ENCODE results near the gene STK24.

STK24 gene

DNA sequence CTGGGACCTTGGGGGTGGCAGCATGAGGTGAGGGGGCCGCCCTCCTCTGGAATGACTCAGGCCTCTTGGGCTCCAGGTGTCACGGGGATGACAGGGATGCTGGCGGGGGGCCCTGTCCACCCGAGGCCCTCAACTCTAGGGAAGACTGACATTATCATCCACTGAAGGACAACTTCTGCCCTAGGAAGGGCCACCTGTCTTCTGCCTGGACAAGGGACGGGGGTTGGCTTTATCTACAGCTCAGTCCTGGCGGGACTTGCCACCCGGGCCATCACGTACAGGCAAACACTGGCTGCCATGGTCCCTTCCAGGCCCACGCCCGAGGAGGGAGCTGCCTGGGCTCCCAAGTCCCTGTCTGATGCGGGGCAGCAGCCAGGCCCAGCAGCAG lies 130.7 kb downstream of the STK24 start:
- DNase-seq = no peak

DNA sequence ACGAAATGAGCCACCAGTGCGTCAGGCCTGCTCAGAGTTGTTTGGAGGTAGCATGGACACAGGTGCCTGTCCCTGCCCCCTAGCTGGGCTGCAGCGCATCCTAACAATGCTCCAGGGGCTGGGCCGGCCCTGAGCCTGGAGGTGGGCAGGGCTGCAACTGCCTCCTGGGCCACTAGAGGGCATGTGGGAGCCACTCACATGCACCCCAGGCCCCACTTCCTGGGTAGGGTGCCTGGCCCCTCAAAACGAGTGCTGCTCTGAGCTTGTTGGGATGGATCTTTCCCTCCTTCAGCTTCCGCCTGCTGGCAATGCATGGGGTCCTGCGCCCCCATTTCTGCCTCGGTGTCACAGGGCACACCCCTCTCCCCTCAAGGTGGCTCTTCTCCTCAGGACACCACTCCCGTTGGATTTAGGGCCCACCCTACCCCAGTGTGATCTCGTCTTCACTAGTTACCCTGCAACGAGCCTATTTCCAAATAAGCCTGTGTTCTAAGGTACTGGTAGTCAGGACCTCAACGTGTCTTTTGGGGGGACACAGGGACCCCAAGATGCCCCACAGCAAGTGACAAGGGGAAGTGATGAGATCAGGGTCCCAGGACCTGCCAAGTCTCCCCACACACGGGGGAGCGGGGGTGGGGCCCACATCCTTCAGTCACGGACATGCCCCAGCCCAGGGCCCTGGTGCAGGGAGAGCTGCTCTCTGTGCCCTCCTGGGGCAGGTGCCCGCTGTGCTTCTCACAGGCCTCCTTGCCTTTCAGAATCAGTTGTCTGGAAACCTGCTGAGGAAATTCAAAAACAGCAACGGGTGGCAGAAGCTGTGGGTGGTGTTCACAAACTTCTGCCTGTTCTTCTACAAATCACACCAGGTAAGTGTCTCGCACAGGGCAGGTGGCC lies 131.3 kb downstream of the STK24 start:
- DNase-seq = peak; percentile 78

DNA sequence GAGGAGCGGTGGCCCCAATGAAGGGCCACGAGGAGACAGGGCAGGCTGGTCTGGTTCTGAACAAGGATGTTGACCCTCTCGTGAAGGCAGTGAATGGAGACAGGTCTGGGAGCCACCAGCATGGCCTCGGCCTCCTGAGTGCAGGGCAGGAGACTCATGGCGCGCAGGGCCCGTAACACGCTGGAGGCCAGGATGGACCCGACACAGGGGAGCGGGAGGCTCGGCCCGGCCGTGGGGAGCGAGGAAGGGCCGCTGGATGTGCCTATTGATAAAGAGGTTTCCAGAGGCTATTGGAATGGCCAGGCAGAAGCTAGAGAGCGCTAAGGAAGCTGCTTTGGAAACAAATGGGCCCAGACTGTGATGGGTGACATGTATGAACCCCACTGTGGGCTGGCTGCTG lies 132.5 kb downstream of the STK24 start:
- DNase-seq = no peak

DNA sequence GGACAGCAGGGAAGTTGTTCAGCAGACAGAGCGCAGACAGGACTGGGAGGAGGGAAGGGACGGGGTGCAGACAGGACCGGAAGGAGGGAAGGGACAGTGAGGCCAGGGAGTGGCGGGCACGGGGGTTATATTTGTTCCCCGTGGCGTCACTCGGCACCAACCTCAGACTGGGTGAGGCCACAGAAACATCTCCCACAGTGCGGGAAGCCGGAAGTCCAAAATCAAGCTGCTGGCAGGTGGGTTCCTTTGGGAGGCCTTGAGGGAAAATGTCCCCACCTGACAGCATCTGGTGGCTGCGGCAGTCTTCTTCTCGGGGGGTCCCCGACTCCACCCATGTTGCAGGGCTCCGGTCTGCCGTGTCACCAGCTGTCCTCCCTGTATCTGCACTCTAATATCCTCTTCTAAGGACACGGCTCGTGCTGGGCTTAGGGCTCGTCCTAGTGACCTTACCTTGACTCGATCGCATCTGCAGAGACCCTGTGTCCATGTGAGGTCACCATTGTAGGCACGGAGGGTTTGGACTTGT lies 133.0 kb downstream of the STK24 start:
- DNase-seq = no peak

DNA sequence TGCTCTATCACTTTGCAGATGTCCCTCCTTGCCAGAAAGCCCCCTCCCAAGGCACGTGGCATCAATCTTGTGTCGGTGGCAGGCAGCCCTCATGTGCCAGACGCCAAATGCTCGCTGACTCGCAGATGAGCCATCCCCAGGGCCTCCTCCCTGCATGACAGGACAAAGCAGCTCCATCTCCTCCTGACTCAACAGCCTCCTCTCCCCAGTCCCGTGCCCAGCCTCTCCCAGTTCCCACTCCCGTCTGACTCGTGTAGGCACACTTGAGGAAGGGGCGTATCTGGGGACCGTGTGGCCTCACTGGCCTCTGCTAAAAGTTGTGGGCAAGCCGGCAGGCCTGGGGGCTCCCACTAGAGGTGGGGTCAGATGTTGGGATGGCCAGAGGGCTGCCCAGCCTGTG lies 133.6 kb downstream of the STK24 start:
- DNase-seq = no peak

DNA sequence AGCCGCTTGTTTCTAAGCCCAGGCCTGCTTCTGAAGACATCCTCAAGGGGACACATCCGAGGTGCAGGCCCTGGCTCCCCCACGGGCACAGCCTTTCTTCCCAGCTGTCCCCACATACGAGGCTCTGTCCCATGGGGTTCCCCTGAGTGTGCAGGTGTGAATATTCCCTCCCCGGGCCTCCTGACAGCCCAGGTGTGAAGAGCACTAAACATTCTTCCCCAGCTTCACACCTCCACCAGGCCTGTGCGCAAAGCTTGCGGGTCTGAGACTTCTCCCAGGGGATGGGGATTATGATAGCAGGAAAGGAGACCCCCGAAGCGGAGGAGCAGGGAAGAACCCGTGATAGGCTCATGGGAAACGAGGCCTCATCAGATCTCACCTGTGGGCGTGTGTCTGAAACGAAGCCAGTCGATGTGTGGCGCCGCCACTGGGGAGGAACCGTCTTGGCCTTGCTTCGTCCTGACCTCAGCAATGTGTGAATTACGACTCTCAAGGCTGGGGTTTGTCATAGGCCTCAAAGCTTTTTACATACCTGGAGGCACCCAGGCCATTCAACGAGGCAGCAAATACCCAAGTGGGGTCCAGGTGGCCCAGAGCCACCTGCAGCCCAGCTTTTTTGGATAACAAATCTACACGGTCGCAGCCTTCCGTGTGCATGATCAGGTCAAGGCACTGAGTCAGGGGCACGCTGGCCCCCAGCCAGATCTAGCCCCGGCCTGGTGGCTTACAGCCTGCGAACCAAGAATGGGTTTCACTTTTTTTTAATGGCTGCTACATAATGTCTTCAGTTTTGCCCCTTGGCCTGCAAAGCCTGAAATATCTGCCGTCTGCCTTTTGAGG lies 134.3 kb downstream of the STK24 start:
- DNase-seq = no peak

DNA sequence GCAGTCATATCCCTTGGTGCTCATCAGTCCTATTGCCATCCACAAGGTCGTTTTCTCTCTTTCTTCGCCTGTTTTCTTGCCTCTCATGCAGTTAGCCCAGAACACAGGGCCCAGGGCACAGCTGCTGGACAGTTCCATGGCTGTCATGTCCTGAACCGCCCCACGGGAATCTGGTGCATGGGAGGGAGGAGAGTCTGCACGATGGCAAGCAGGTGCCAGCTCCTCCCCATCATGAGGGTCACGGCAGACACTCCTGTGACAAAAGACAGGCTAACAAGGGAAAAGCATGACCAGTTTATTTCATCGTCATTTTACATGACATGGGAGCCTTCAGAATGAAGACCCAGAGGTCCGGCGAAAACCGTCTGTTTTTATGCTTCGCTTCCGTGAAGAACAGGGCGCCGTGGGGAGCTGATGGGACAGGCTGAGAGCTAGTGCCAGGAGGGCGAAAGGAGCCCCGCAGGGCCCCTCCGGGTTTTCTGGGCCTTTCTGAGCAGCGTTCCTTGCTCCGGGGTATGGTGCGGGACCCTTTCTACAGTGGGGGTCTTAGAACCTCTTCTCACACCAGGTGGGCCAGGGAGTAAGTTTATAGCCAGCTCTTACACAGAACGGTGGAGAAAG lies 135.7 kb downstream of the STK24 start:
- DNase-seq = no peak

DNA sequence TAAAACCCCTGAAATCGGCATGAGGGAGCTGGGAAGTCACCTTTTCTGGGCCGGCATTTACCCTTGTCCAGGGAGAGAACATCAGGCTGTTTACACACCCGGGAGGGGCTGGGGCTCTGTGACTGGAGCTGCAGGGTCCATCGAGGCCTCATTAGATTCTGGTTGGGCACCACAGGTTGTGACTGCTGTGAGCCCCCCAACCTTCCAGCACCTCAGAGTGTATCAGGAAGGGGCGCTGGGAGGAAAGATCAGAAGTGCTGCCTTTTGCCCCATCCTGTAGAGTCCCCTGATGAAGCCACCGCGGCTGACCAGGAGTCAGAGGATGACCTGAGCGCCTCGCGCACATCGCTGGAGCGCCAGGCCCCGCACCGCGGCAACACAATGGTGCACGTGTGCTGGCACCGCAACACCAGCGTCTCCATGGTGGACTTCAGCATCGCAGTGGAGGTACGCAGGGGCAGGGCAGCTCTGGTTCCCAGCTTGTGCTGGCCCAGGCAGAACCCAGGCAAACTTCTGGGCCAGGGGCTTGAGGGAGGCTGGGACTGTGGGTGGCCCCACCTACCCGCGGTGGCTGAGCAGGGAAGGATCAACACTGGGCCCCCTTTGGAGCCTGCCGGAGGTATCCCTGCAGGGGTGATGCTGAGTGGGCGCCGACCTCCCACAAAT lies 136.4 kb downstream of the STK24 start:
- no peak for DNase-seq

DNA sequence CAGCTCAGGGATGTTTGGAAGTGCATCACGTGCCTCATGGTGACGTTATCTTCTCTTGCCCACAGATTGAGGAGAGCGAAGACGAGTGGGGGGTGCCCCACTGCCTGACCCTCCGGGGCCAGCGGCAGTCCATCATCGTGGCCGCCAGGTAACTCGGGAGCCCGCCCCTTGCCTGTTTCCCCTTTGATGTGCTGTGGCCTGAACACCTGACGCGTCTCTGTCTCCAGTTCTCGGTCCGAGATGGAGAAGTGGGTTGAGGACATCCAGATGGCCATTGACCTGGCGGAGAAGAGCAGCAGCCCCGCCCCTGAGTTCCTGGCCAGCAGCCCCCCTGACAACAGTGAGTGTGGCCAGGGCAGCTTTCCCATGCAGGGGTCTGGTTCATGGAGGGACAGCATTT lies 137.0 kb downstream of the STK24 start:
- DNase-seq = no peak

DNA sequence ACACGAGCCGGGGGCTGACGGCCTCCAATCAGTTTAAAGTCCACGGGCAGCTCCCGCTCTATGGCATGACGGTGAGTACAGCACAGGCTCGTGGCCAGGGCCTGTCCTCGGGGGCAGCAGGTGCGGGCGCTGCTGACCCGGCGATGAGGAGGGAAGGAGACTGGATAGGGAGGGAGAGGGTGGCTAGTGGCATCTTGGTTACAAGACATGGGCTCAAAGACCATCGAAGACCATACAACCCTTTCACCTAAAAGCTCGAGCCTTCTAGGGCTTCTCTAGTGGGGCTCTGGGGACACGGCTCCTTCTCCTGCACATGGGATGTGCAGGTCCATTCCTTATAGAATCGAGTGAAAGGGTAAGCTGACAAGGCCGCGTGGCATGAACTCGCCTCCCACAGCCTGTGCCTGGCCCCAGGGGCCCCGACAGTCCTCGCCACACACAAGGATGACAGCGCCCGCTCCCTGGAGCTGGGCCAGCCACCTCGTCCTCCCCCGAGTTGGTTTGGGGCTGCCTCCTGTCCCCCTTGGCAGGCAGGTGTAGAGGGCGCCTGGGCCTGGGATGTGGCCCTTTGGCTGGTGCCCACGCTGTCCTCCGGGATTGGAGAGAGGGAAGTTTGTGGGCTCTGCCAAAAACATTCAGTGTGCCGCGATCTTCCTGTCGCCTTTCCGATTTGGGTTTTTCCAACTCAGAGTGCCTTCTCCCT lies 137.6 kb downstream of the STK24 start:
- no peak for DNase-seq

DNA sequence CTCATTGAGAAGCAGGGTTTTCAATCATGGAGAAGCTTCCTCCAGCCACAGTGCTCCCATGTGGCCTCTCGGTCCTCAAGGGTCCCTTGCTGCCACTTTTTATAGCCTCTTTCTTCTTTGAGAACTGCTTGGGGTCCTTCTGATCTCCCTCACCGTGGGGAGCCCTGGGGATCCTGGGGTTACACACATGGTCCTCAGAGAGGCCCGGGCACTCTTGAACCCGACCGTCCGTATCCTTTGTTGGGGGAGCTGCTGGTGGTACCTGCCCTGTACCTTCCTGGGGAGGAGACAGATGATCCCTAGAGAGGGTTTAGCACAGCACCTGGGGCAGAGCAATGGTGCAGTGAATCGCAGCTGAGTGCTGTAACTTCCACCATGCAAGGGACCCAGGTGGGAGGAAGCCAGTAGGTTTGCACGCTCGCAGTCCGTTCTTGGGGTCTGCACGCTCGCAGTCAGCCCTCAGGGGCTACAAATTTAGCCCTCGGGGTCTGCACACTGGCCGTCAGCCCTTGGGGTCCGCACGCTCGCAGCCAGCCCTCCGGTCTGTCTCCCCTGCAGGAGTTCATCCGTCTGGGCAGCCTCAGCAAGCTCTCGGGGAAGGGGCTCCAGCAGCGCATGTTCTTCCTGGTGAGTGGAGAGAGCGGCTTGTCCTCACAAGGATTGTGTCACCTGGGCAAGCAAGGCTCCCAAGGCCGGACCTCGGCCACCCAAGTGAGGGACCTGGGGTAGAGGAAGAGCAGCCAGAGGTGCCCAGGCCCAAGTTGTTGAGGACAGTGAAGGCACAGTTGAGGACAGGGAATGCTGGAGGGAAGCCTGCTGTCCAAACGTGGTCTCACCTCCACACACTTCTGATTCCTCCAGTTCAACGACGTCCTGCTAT lies 138.4 kb downstream of the STK24 start:
- no peak for DNase-seq

DNA sequence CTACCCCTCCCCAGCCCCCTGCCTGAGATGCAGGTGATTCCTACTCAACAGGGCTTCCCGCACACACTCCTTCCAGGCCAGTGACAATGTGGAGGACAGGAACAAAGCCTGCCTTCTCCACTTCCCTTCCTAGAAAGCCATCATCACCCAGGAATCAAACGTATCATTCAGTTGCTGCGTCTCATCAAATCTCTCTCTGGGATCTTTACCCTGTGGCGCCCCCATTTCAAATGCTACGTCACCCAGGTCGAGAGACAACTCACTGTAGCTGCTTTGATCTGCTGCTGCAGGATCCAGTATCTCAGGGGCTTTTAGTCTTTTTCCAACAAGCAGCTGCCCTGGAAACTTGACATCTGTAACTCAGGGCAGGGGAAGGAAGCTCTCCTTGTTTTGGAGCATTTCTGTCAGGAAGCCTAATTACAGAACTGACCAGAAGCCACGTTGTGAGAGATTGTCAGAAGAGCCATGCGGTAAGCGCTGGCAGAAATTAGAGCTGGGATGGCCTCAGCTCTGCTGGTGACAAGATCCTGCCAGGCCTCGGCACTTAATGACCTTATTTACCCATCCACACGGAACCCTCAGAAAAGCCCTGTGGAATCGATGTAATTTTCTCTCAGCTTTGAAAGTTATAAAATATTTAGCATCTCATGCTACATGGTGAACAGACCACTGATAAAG lies 140.5 kb downstream of the STK24 start:
- no peak for DNase-seq

DNA sequence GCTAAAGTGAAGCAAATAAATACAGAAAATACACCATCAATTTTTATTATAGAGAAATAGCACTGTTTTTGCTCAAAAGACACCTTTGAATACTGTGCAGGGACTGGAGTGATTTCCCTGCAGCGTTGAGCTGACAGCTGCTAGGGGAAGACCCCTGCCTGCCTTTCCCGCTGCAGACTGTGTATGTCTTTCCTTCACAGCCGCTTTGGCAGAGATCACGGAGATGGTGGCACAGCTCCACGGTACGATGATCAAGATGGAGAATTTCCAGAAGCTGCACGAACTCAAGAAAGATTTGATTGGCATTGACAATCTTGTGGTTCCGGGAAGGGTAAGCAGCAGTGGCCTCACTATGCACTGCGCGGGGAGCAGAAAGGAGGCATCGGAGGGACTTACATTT lies 141.5 kb downstream of the STK24 start:
- no peak for DNase-seq

DNA sequence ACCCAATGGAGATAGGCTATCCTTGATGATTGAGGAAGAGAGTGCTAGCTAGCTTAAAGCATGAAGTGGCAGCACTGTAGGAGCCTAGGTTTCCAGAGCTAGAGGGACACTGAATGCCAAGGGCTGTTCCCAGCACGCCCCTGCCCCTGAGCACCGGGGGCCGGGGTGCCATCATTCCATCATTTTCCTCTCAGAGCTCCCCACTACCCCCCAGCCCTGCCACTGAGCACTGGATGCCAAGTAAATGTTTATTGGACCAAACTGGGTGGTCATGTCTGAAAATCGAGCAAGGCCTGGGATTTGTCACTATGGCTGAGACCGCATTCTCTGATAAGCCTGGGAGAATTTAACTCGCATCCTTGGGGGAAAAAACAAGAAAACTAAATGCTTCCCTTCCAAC lies 142.8 kb downstream of the STK24 start:
- DNase-seq = no peak

DNA sequence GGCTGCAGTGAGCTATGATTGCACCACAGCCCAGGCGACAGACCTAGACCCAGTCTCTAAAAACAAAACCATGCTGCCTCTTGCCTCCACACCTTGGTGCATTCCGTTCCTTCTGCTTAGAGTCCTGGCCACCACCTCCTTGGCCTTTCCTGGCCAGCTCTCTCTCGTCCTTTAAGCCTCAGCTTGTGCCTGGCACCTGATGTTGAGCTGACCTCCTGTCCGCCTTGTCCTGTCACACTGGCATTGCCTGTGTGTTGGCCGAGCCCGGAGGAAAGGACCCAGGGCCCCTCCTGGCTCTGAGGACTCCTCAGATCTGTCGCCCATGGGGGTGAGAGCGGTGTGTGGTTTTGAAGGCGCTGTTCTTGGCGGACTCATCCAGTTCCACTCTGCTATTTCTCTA lies 143.3 kb downstream of the STK24 start:
- no peak for DNase-seq

DNA sequence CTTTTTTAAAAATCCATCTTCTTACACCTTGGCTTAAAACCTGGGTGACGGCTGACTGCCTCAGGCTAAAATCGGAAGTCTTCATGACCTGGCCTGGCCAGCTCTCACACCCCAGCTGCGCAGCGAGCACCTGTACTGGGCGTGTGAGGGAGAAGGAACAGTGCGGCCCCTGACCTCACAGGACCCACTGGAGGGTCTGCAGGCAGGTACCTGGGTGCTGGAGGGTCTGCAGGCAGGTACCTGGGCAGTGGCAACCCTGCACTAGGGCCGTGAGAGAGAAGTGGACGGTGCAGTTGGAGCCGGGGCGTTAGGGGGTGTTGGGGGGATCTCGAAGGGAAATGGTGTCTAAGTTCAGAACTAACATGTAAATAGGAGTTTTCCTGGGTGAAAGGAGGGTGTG lies 144.3 kb downstream of the STK24 start:
- no peak for DNase-seq

DNA sequence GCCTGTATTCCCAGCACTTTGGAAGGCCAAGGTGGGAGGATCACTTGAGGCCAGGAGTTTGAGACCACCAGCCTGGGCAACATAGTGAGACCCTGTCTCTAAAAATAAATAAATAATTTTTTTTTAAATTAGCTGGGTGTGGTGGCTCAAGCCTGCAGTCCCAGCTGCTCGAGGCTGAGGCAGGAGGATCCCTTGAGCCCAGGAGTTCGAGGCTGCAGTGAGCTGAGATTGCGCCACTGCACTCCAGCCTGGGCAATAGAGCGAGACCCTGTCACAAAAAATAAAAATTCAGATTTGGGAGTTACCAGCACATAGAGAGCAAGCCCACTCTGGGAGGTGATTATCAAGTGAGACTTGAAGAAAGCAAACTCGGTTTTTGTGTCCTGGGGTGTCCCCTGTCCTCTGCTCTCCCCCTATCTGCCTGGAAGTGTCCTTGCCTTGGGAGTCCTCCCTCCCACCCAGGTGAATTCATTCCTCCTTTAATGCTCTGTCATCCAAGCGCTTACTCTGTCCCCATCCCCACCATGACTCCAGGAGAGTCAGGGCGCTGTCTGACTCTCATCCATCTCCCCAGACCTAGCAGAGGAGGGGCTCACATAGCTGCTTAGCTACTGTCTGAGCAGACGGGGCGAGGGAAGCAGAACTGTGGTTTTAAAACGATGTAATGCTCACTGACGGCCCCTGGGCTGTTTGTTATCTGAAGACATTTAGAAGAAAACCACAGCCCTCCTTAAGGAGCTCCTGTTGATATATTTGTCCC lies 146.8 kb downstream of the STK24 start:
- DNase-seq = no peak

DNA sequence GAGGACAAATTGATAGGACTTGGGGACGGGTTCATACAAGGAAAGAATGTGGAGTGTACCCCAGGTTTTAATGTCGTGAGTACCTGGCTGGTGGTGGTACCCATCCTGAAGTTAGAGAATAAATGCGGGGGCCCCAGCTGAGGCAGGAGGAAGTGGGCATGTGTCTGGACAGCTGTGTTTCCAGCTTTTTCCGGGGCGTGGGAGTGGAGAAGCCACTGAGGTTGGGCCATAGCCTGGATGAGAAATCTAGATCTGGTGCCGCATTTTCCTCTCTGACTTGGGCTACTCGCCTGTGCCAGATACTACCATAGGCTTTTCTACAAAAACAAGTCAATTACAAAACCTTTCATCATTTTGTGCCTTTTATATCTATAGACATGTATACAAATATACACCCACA lies 147.4 kb downstream of the STK24 start:
- no peak for DNase-seq

DNA sequence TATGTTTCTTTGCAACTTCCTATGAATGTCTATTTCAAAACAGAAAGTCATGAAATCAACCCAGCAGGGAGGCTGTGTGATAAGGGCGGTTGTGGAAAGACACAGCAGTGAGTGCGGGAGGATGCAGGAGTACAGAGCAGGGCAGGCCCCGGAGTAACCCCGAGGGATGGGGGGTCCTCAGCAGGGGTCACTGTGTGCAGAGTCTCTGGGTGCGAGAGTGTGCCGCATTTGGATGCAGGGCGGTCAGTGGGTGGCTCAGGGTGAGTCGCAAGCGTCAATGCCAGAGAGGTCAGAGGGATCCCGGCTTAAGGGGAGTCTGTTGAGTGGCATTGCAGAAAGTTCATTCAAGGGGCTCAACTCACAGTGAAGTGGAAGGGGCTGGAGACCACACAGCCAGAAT lies 147.8 kb downstream of the STK24 start:
- DNase-seq = no peak
